Spinal cord (tissue), 4 donors: ENCODE data around the gene CNTF. TPM values are rescaled to one million over a fixed set of nuclear protein-coding genes. Genes with fewer than 3 reads are reported as not detected.

Experiments used
- polyA plus RNA-seq, 2 donors: library from polyadenylated mRNA; unstranded; fragments of 120-200 nt; gene quantifications; one replicate each; pipeline ENCODE4 v1.2.1, GENCODE V29; 2013; ENCODE audit not compliant: insufficient read length in 2 of 2
- total RNA-seq, 2 donors: library from RNA; depleted of rRNA in 1 of 2; stranded (reverse); fragments of 120-200 nt in 1 of 2; fragments of >200 nt in 1 of 2; gene quantifications; one replicate each; pipeline versions ENCODE4 v1.2.3 to v1.2.4, GENCODE V29; 2013 to 2014

CNTF gene
- total and polyA plus RNA-seq, 4 donors, result 0.98 to 11.9 (median 1.6) TPM

Other genes with a start within 250 kb of the CNTF start
- not detected for gene OR5B3, start 215.8 kb upstream of the CNTF start, total RNA-seq
- gene OR5B3, start 215.8 kb upstream of the CNTF start, polyA plus RNA-seq, result not detected
- not detected for gene OR5B2, start 194.5 kb upstream of the CNTF start, total RNA-seq
- gene OR5B2, start 194.5 kb upstream of the CNTF start, polyA plus RNA-seq, result not detected
- under 1 TPM in 1 of 2 donors, not detected in 1; 0.20 TPM for gene OR5B12, start 180.4 kb upstream of the CNTF start, total RNA-seq
- not detected for gene OR5B12, start 180.4 kb upstream of the CNTF start, polyA plus RNA-seq
- gene OR5B21, start 114.6 kb upstream of the CNTF start, total RNA-seq, result not detected
- gene OR5B21, start 114.6 kb upstream of the CNTF start, polyA plus RNA-seq, result not detected
- 1 to 10 TPM; 5.8 to 6.4 TPM for gene LPXN, start 46.8 kb upstream of the CNTF start, total RNA-seq
- 1 to 10 TPM; 6.6 to 9.3 TPM for gene LPXN, start 46.8 kb upstream of the CNTF start, polyA plus RNA-seq
- gene ZFP91, start 43.6 kb upstream of the CNTF start, total RNA-seq, result 10 to 100 TPM; 49.8 to 58.5 TPM
- gene ZFP91, start 43.6 kb upstream of the CNTF start, polyA plus RNA-seq, result 10 to 100 TPM; 52.1 to 63.4 TPM
- under 1 TPM in 1 of 2 donors, not detected in 1; 0.10 TPM for gene GLYAT, start 109.3 kb downstream of the CNTF start, total RNA-seq
- gene GLYAT, start 109.3 kb downstream of the CNTF start, polyA plus RNA-seq, result under 1 TPM; 0.59 TPM
- 1 to 10 TPM; 1.9 TPM for gene GLYATL2, start 222.0 kb downstream of the CNTF start, total RNA-seq
- 1 to 10 TPM; 3.7 to 4.9 TPM for gene GLYATL2, start 222.0 kb downstream of the CNTF start, polyA plus RNA-seq